LHCN-M2 (cell line): ENCODE data around the gene IL22. TPM values are rescaled to one million over a fixed set of nuclear protein-coding genes. Genes with fewer than 3 reads are reported as not detected.
"Not testable (repeated sequence)": the region's sequence is repeated elsewhere in the genome, so short reads cannot be mapped to it uniquely, and the experiment has no call there.

Source experiments
- DNase-seq: peaks from one replicate; pipeline ENCODE4 v3.0.0-alpha.2; 2012; ENCODE audit warnings: low read depth
- total RNA-seq: library from RNA; depleted of rRNA; stranded (reverse); fragments of >200 nt; gene quantifications from 2 replicates; pipeline ENCODE4 v1.2.3, GENCODE V29; 2014; rRNA removed

The IL22 gene
- total RNA-seq, 1 experiment from 2014 or later: not detected

GRCh38 chr12:68231229-68231628, 22.2 kb downstream of the IL22 start:
- no peak for DNase-seq

- DNase-seq: no peak
Measured at GRCh38 chr12:68229956-68230355, 23.4 kb downstream of the IL22 start.

GRCh38 chr12:68227356-68227755, 26.0 kb downstream of the IL22 start:
- no peak for DNase-seq

GRCh38 chr12:68225576-68226476, 27.6 kb downstream of the IL22 start, which contains the start of gene IL26:
TSS of gene IL26 (minus strand) at chr12:68225810. CDS start at chr12:68225756, 54 bp downstream.
- DNase-seq: no peak

- DNase-seq: peak; percentile 71
Measured at GRCh38 chr12:68224613-68225285, 28.7 kb downstream of the IL22 start.

- peak; percentile 86 for DNase-seq
Measured at GRCh38 chr12:68223067-68223747, 30.2 kb downstream of the IL22 start.

GRCh38 chr12:68222326-68222725, 31.1 kb downstream of the IL22 start:
- DNase-seq: peak; percentile 28

- DNase-seq: no peak
Measured at GRCh38 chr12:68221497-68221896, 31.9 kb downstream of the IL22 start.

- DNase-seq: no peak
Measured at GRCh38 chr12:68210875-68211274, 42.5 kb downstream of the IL22 start.

- DNase-seq: not testable (repeated sequence)
Measured at GRCh38 chr12:68209048-68209728, 44.2 kb downstream of the IL22 start.

GRCh38 chr12:68207276-68207675, 46.1 kb downstream of the IL22 start:
- DNase-seq: no peak

GRCh38 chr12:68206446-68206845, 47.0 kb downstream of the IL22 start:
- no peak for DNase-seq

- DNase-seq: no peak
Measured at GRCh38 chr12:68203460-68203875, 49.9 kb downstream of the IL22 start.

GRCh38 chr12:68200854-68201253, 52.5 kb downstream of the IL22 start:
- no peak for DNase-seq

- no peak for DNase-seq
Measured at GRCh38 chr12:68199127-68199526, 54.3 kb downstream of the IL22 start.

GRCh38 chr12:68198507-68199086, 54.8 kb downstream of the IL22 start:
- DNase-seq: no peak

Other genes starting within 250 kb of the IL22 start
- gene IFNG, start 93.9 kb downstream of the IL22 start, total RNA-seq: not detected in 2 replicates
- gene IL26, start 27.8 kb downstream of the IL22 start, total RNA-seq: not detected in 2 replicates
- 14.6 and 18.7 TPM in 2 replicates for gene MDM1, start 78.8 kb upstream of the IL22 start, total RNA-seq